NT2/D1 (cell line): ENCODE measurements around the gene SERTAD1.
A peak's percentile ranks its signal among the peaks of the same experiment; 100 is the strongest.

Experiments used
- DNase-seq: peaks from one replicate; pipeline ENCODE4 v3.0.0-alpha.2; 2011; ENCODE audit warnings: low read depth, low spot score
- H3K27me3 ChIP-seq: 2 replicates; pipeline ENCODE4 v1.6.0; 2011; ENCODE audit warnings: mild to moderate bottlenecking; ENCODE audit not compliant: insufficient read length, insufficient read depth
- H3K36me3 ChIP-seq: 2 replicates; pipeline ENCODE4 v1.6.1; 2011; ENCODE audit warnings: mild to moderate bottlenecking, low read length, mixed read lengths; ENCODE audit not compliant: insufficient read depth, insufficient read length
- H3K4me1 ChIP-seq: 2 replicates; pipeline ENCODE4 v1.5.1; 2011; ENCODE audit not compliant: insufficient read depth, insufficient read length
- H3K4me3 ChIP-seq: 2 replicates; pipeline ENCODE4 v1.5.1; 2011; ENCODE audit warnings: low read depth; ENCODE audit not compliant: insufficient read length
- H3K9ac ChIP-seq: 2 replicates; pipeline ENCODE4 v1.6.0; 2011; ENCODE audit warnings: low read depth; ENCODE audit not compliant: insufficient read length
- H3K9me3 ChIP-seq: 2 replicates; pipeline ENCODE4 v1.5.1; 2011; ENCODE audit warnings: mild to moderate bottlenecking, low read length; ENCODE audit not compliant: insufficient read depth
- SUZ12 ChIP-seq: IDR thresholded peaks from 2 replicates; pipeline ENCODE4 v1.6.1; 2011; ENCODE audit not compliant: insufficient read length, insufficient read depth; ENCODE audit errors: extremely low read depth
- YY1 ChIP-seq: IDR thresholded peaks from 2 replicates; pipeline ENCODE4 v1.6.1; 2011; ENCODE audit not compliant: insufficient read length, insufficient read depth
- ZNF274 ChIP-seq: IDR thresholded peaks from 2 replicates; pipeline ENCODE4 v1.6.1; 2011; ENCODE audit warnings: mild to moderate bottlenecking, low read depth, low read length

Gene SERTAD1

DNA sequence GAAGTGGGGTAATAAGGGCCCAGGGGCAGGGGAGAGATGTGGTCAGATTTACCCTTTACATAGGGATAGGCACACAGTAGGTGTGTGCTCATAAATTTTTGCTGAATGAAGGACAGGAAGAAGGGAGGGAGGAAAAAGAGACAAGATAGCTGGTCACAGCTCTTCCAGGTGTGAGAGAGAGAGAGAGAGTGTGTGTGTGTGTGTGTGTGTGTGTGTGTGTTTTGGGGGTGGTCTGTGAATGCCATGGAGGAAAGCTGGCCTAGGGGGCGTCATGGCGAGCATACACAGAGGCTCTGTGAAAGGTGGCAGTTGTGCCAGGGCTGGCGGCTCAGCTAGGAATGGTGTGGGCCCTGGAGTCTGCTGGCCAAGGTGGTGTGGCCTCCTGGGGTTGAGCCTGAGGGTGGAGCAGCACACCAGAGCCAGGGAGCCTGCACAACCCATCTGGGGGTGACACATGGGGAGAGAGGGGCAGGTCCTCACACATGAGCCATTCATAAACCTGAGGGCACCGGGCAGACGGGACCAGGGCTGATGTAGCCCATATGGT lies 6.7 kb downstream of the SERTAD1 start:
- Histone ChIP-seq H3K27me3 (no peaks in the 10 kb centered on the region), H3K4me3 (no peak overlapping the region), H3K36me3 (peaks cover 15% of the 10 kb centered on the region), H3K9ac (no peak overlapping the region), H3K4me1 (peaks cover 3% of the 10 kb centered on the region), H3K9me3 (no peaks in the 10 kb centered on the region)
- no peak for DNase-seq
- no peak for TF ChIP-seq YY1
- TF ChIP-seq SUZ12 = no peak
- TF ChIP-seq ZNF274 = no peak

DNA sequence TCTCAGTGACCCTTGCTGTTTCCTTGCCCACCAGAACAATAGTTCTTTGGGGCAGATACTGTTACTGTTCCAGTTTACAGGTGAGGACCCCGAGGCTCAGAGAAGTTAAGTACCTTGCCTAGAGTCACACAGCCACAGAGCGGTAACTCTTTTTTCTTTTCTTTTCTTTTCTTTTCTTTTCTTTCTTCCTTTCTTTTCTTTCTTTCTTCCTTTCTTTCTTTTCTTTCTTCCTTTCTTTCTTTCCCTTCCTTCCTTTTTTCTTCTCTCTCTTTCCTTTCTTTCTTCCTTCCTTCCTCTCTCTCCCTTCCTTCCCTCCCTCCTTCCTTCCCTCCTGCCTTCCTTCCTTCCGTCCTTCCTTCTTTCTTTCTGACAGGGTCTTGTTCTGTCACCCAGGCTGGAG lies 7.8 kb downstream of the SERTAD1 start:
- H3K9ac ChIP-seq = no peak overlapping the region

DNA sequence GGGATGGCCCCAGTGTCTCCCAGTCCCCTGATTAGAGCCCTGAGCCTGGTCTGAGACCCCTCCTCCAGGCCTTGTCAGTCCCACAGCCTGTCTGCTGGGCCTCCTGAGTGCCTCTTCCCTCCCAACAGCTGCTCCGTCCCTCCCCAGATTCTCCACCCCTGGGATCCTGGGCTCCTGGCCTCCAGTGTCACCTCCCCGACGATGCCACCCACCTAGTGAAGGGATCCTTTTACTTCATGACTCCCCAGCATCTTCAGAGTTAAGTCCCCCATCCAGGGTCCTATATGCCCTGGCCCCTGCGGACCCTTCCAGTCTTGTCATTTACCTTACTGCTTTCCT lies 8.2 kb downstream of the SERTAD1 start:
- H3K4me1 ChIP-seq = peaks cover 3% of the 10 kb centered on the region
- no peaks in the 10 kb centered on the region for H3K9me3 ChIP-seq
- TF ChIP-seq SUZ12 = no peak
- TF ChIP-seq YY1 = no peak
- TF ChIP-seq ZNF274 = no peak
- H3K27me3 ChIP-seq = no peaks in the 10 kb centered on the region
- no peak for DNase-seq
- peak overlapping the region; percentile 42 for H3K9ac ChIP-seq
- H3K36me3 ChIP-seq = peaks cover 6% of the 10 kb centered on the region
- no peak overlapping the region for H3K4me3 ChIP-seq

More for the DNA sequence above, 7.8 kb downstream of the SERTAD1 start:
- TF ChIP-seq ZNF274 (no peak), YY1 (no peak), SUZ12 (no peak)
- no peak for DNase-seq
- peaks cover 3% of the 10 kb centered on the region for H3K4me1 ChIP-seq
- no peaks in the 10 kb centered on the region for H3K27me3 ChIP-seq
- peaks cover 10% of the 10 kb centered on the region for H3K36me3 ChIP-seq
- no peak overlapping the region for H3K4me3 ChIP-seq
- no peaks in the 10 kb centered on the region for H3K9me3 ChIP-seq

GRCh38 chr19:40416918-40417642 lies 8.7 kb downstream of the SERTAD1 start:
- no peak for DNase-seq
- Histone ChIP-seq H3K4me3 (no peak overlapping the region), H3K4me1 (peaks cover 3% of the 10 kb centered on the region)

DNA sequence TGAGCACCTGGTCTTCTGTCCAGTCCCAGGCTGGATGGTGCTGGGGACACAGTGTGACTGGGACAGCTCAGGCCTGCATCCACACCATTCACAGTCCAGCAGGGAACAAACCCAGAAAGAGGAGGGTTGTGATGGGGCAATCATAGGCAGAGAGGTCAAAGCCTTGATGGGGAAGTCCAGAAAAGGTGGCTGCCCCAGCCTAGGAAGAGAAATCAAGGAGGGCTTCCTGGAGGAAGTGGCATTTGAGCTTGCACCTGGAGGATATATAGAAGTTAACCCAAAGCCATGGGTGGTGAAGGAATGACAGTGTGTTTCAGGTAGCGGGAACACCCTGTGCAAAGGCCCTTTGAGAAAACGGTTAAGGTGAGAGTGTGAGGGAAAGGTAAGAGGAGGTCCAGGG lies 10.0 kb downstream of the SERTAD1 start:
- TF ChIP-seq SUZ12 (no peak), ZNF274 (no peak), YY1 (no peak)
- no peak for DNase-seq
- H3K9ac ChIP-seq = no peak overlapping the region

More at GRCh38 chr19:40416918-40417642, 8.7 kb downstream of the SERTAD1 start:
- no peaks in the 10 kb centered on the region for H3K9me3 ChIP-seq
- peak overlapping the region; percentile 42 for H3K9ac ChIP-seq
- H3K36me3 ChIP-seq = peaks cover under 1% of the 10 kb centered on the region
- no peaks in the 10 kb centered on the region for H3K27me3 ChIP-seq
- TF ChIP-seq ZNF274 = no peak
- no peak for TF ChIP-seq YY1
- no peak for TF ChIP-seq SUZ12

GRCh38 chr19:40414542-40415535 lies 11.0 kb downstream of the SERTAD1 start:
- no peaks in the 10 kb centered on the region for H3K36me3 ChIP-seq
- H3K4me1 ChIP-seq = peaks cover 11% of the 10 kb centered on the region
- peak overlapping the region; percentile 42 for H3K9ac ChIP-seq
- no peak overlapping the region for H3K4me3 ChIP-seq
- no peaks in the 10 kb centered on the region for H3K27me3 ChIP-seq
- TF ChIP-seq SUZ12 = no peak
- TF ChIP-seq ZNF274 = no peak
- TF ChIP-seq YY1 = no peak
- H3K9me3 ChIP-seq = no peaks in the 10 kb centered on the region
- no peak for DNase-seq

More for the DNA sequence above, 10.0 kb downstream of the SERTAD1 start:
- Histone ChIP-seq H3K36me3 (no peaks in the 10 kb centered on the region), H3K4me3 (no peak overlapping the region), H3K27me3 (no peaks in the 10 kb centered on the region), H3K4me1 (peaks cover 10% of the 10 kb centered on the region), H3K9me3 (no peaks in the 10 kb centered on the region)
